ENCODE results near the gene PSMD14.

PSMD14 gene

GRCh38 chr2:161406316-161406715 is 98.1 kb downstream of the PSMD14 start:
- no peak for TF ChIP-seq CTCF (IDR thresholded peaks at IDR 0.05)
- DNase-seq (ENCODE audit: low spot score) = no peak
- H3K4me3 ChIP-seq = no peak overlapping the region
- no peak overlapping the region for H3K27ac ChIP-seq

GRCh38 chr2:161407597-161407996 is 99.4 kb downstream of the PSMD14 start:
- H3K4me3 ChIP-seq = no peak overlapping the region
- DNase-seq (ENCODE audit: low spot score) = no peak
- no peak for TF ChIP-seq CTCF (IDR thresholded peaks at IDR 0.05)
- no peak overlapping the region for H3K27ac ChIP-seq

GRCh38 chr2:161409308-161409907 is 101.2 kb downstream of the PSMD14 start:
- H3K4me3 ChIP-seq = no peak overlapping the region
- no peak overlapping the region for H3K27ac ChIP-seq
- TF ChIP-seq CTCF (IDR thresholded peaks at IDR 0.05) = no peak
- DNase-seq (ENCODE audit: low spot score) = no peak

GRCh38 chr2:161412346-161412745 is 104.1 kb downstream of the PSMD14 start:
- Histone ChIP-seq H3K4me3 (no peak overlapping the region), H3K27ac (no peak overlapping the region)
- no peak for DNase-seq (ENCODE audit: low spot score)
- TF ChIP-seq CTCF (IDR thresholded peaks at IDR 0.05) = no peak

GRCh38 chr2:161414042-161415033 is 106.1 kb downstream of the PSMD14 start:
- H3K27ac ChIP-seq = no peak overlapping the region
- no peak for DNase-seq (ENCODE audit: low spot score)
- H3K4me3 ChIP-seq = peak overlapping the region; percentile 74
- no peak for TF ChIP-seq CTCF (IDR thresholded peaks at IDR 0.05)

GRCh38 chr2:161415034-161415986 is 107.1 kb downstream of the PSMD14 start:
- DNase-seq (ENCODE audit: low spot score) = no peak

More at GRCh38 chr2:161415034-161415986, 107.1 kb downstream of the PSMD14 start:
- no peak overlapping the region for H3K27ac ChIP-seq
- H3K4me3 ChIP-seq = peak overlapping the region; percentile 74
- TF ChIP-seq CTCF (IDR thresholded peaks at IDR 0.05) = no peak
